H1 (cell line): Measurements from ENCODE around the gene ATF3. TPM values are rescaled to one million over a fixed set of nuclear protein-coding genes. Genes with fewer than 3 reads are reported as not detected.
A peak's percentile ranks its signal among the peaks of the same experiment; 100 is the strongest.

ENCODE experiments used
- ASH2L ChIP-seq: fragments of 200-600, 300-600 bp; sonication (generic); IDR thresholded peaks from one replicate; pipeline ENCODE4 v1.7.1; 2017; ENCODE audit warnings: low read length
- BCL11A ChIP-seq, 2 experiments: IDR thresholded peaks; one replicate each; pipeline ENCODE4 v1.6.1; 2011; ENCODE audit warnings: low read depth in 2 of 2, low read length in 2 of 2, mild to moderate bottlenecking in 2 of 2
- CHD2 ChIP-seq: IDR thresholded peaks from 2 replicates; pipeline ENCODE4 v1.6.1; 2012; ENCODE audit warnings: low read length, improper control_type of control experiment
- EZH2 ChIP-seq: fragments of 200-600 bp; sonication (generic); IDR thresholded peaks from 2 replicates; pipeline ENCODE4 v1.7.1; 2012; ENCODE audit warnings: low read depth, mild to moderate bottlenecking, moderate library complexity, low read length, inconsistent platforms; ENCODE audit not compliant: severe bottlenecking
- FOSL1 ChIP-seq: IDR thresholded peaks from 2 replicates; pipeline ENCODE4 v1.6.1; 2011; ENCODE audit warnings: mild to moderate bottlenecking, low read depth, low read length, moderate library complexity; ENCODE audit not compliant: insufficient read depth
- GABPA ChIP-seq: IDR thresholded peaks from 2 replicates; pipeline ENCODE4 v1.6.1; 2011; ENCODE audit warnings: mild to moderate bottlenecking, low read length, moderate library complexity, borderline replicate concordance; ENCODE audit not compliant: insufficient read depth
- GTF2F1 ChIP-seq: IDR thresholded peaks from 2 replicates; pipeline ENCODE4 v1.6.1; 2012; ENCODE audit warnings: low read depth, low read length, improper control_type of control experiment, borderline replicate concordance
- KDM4A ChIP-seq: IDR thresholded peaks from one replicate; pipeline ENCODE4 v1.7.1; 2012; ENCODE audit warnings: low read depth, mild to moderate bottlenecking, moderate library complexity, low read length, inconsistent platforms; ENCODE audit not compliant: severe bottlenecking
- KDM5A ChIP-seq: fragments of 200-600 bp; IDR thresholded peaks from 2 replicates; pipeline ENCODE4 v1.7.1; 2012; ENCODE audit warnings: mild to moderate bottlenecking, low read length, inconsistent platforms, mixed read lengths
- NANOG ChIP-seq: IDR thresholded peaks from 2 replicates; pipeline ENCODE4 v1.6.1; 2011; ENCODE audit warnings: low read length, low read depth, mild to moderate bottlenecking, inconsistent platforms; ENCODE audit not compliant: insufficient read depth, poor library complexity, severe bottlenecking
- PHF8 ChIP-seq: fragments of 200-600 bp; sonication (generic); conservative IDR thresholded peaks from 2 replicates; pipeline ENCODE4 v1.7.1; 2012; ENCODE audit warnings: low read depth, mild to moderate bottlenecking, inconsistent platforms, low read length, moderate library complexity
- SIN3A ChIP-seq, 2 experiments: IDR thresholded peaks in 1 of 2; conservative IDR thresholded peaks in 1 of 2; 2 replicates each; pipeline ENCODE4 v1.6.1; 2011 to 2012; ENCODE audit warnings: low read length in 2 of 2, improper control_type of control experiment in 1 of 2, low read depth in 1 of 2, mild to moderate bottlenecking in 1 of 2
- SP1 ChIP-seq: IDR thresholded peaks from 2 replicates; pipeline ENCODE4 v1.6.1; 2011; ENCODE audit warnings: low read depth, low read length
- SP4 ChIP-seq: IDR thresholded peaks from 2 replicates; pipeline ENCODE4 v1.6.1; 2012; ENCODE audit warnings: low read length, inconsistent platforms
- SUZ12 ChIP-seq: fragments of 200-600 bp; sonication (generic); IDR thresholded peaks from 2 replicates; pipeline ENCODE4 v1.6.1; 2012; ENCODE audit warnings: mild to moderate bottlenecking, inconsistent platforms, low read length, moderate library complexity, mixed read lengths
- TAF1 ChIP-seq: IDR thresholded peaks from 2 replicates; pipeline ENCODE4 v1.6.1; 2011; ENCODE audit warnings: mild to moderate bottlenecking, low read depth, low read length
- TAF7 ChIP-seq: optimal IDR thresholded peaks from 2 replicates; pipeline ENCODE3; 2011; ENCODE audit warnings: low read depth, mild to moderate bottlenecking, inconsistent platforms, low read length, moderate library complexity, borderline replicate concordance
- YY1 ChIP-seq: IDR thresholded peaks from 2 replicates; pipeline ENCODE4 v1.6.1; 2011; ENCODE audit warnings: low read depth, mild to moderate bottlenecking, low read length
- ZNF274 ChIP-seq: IDR thresholded peaks from 2 replicates; pipeline ENCODE4 v1.7.0; 2012; ENCODE audit warnings: low read length, borderline replicate concordance; ENCODE audit errors: extremely low read depth
- polyA plus RNA-seq, 7 experiments: library from polyadenylated mRNA; depleted of rRNA in 3 of 7; stranded (reverse) in 5 of 7; unstranded in 2 of 7; fragments of >200 nt in 5 of 7; fragments of 200-250 nt in 2 of 7; gene quantifications; 1 replicate in 5 of 7; 2 replicates in 1 of 7; 4 replicates in 1 of 7; pipeline versions ENCODE4 v1.2.1 to v1.2.3, GENCODE V29; 2011 to 2013; ENCODE audit warnings: missing spikeins in 2 of 7, mixed read lengths in 2 of 7
- total RNA-seq: library from RNA; stranded (reverse); fragmentation: NEBNext Ultra II Directional; extraction: Animal tissue kit (Norgen Biotek cat#: 25700); gene quantifications from 2 replicates; pipeline ENCODE4 v1.2.1, GENCODE V29; 2021
- TF ChIP-seq, protein P1 (sequence below): IDR thresholded peaks from 2 replicates; pipeline ENCODE4 v1.6.1; 2011; ENCODE audit warnings: low read depth, mild to moderate bottlenecking, low read length; ENCODE audit not compliant: insufficient read depth
- TF ChIP-seq, protein P2 (sequence below), 3 experiments: IDR thresholded peaks; 1 replicate in 2 of 3; 2 replicates in 1 of 3; pipeline versions ENCODE4 v1.5.1 to v1.6.1; 2011; ENCODE audit warnings: low read length in 3 of 3, mild to moderate bottlenecking in 3 of 3, inconsistent platforms in 2 of 3, low read depth in 1 of 3, moderate library complexity in 1 of 3; ENCODE audit not compliant: insufficient read depth in 1 of 3; ENCODE audit errors: control extremely low read depth in 1 of 3

ATF3 gene
- total and polyA plus RNA-seq, 2 of the 8 experiments (the other 6 are each of a cell fraction or from before 2014, with no cell fraction given) = 12.2 to 27.7 TPM

DNA sequence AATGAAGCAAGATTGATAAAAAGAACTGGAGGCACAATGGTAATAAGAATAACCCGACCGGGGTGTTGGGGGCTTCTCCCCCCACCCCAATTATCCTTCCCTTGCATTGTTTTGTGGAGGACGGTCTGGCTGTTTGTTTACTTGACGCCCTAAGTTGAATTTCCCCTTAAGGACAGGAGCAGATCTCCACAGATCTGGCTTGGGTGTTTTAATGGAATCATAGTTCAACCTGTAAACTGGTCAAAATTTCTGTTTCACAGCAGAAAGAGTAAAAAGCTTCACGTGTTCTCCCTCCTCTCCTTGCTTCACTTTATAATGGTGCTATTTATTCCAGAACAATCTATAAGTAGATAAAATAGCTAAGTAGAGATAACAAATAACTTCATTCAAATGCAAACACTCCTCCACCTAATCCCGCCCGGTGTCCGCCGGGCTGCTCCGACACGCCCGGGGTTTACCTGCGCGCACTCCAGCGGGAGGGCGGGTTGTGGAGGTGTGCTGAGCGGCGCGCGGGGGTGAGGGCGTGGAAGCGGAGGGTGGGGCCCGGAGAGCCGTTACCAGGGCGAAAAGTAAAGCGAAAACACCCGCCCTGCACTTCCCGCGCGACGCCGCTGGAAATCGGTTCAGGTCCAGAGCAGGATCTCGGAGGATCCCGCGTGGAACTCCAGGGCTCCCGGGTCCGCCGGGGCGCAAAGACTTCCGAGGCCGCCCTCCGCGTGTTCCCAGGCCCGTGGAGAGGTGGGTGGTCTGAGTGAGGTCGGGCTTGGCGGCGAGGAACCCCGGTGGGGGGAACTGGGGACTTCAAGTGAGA, 2.0 kb upstream of the ATF3 start (continued):
- TF ChIP-seq EZH2 (peak; percentile 68), KDM4A (peak; percentile 50), GABPA (no peak), CHD2 (no peak), SP4 (no peak), SP1 (no peak), BCL11A (IDR thresholded peaks at IDR 0.05; ENCODE audit: low read depth in 2 of 2, low read length in 2 of 2) (no peak), FOSL1 (no peak), ZNF274 (no peak), GTF2F1 (no peak), ASH2L (peak; percentile 21), TAF1 (no peak), NANOG (no peak), YY1 (no peak), KDM5A (no peak), SUZ12 (peak; percentile 63; the same call in 1 of the 2 replicates), SIN3A (conservative IDR thresholded peaks at IDR 0.05 in 1 of 2, IDR thresholded peaks at IDR 0.05 in 1 of 2; ENCODE audit: low read depth in 1 of 2, low read length in 2 of 2) (no peak), PHF8 (no peak), TAF7 (no peak)
- TF ChIP-seq, protein P1, sequence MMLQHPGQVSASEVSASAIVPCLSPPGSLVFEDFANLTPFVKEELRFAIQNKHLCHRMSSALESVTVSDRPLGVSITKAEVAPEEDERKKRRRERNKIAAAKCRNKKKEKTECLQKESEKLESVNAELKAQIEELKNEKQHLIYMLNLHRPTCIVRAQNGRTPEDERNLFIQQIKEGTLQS = 0 out of 2 replicates have a peak, but pooled peaks have one; percentile 1
- TF ChIP-seq, protein P2, sequence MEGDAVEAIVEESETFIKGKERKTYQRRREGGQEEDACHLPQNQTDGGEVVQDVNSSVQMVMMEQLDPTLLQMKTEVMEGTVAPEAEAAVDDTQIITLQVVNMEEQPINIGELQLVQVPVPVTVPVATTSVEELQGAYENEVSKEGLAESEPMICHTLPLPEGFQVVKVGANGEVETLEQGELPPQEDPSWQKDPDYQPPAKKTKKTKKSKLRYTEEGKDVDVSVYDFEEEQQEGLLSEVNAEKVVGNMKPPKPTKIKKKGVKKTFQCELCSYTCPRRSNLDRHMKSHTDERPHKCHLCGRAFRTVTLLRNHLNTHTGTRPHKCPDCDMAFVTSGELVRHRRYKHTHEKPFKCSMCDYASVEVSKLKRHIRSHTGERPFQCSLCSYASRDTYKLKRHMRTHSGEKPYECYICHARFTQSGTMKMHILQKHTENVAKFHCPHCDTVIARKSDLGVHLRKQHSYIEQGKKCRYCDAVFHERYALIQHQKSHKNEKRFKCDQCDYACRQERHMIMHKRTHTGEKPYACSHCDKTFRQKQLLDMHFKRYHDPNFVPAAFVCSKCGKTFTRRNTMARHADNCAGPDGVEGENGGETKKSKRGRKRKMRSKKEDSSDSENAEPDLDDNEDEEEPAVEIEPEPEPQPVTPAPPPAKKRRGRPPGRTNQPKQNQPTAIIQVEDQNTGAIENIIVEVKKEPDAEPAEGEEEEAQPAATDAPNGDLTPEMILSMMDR (IDR thresholded peaks at IDR 0.05; ENCODE audit: control extremely low read depth in 1 of 3, insufficient read depth in 1 of 3, low read depth in 1 of 3, low read length in 3 of 3) = no peak
